ENCODE data around the gene UGT1A8.

GRCh38 chr2:233572468-233572867 is 45.0 kb upstream of the UGT1A8 start:
- TF ChIP-seq CTCF (IDR thresholded peaks at IDR 0.05) (no peak), POLR2A (IDR thresholded peaks at IDR 0.05) (no peak)

Measured in ovary (tissue), 3 donors.